Choroid plexus epithelial cell (primary cell): ENCODE data around the gene PLAU.
"Not testable (repeated sequence)": the region's sequence is repeated elsewhere in the genome, so short reads cannot be mapped to it uniquely, and the experiment has no call there.

Experiments
- DNase-seq: peaks from one replicate; pipeline ENCODE4 v3.0.0-alpha.2; 2010; ENCODE audit warnings: low read depth
- H3K4me3 ChIP-seq: 2 replicates; pipeline ENCODE4 v1.5.1; 2011; ENCODE audit warnings: low read depth, mild to moderate bottlenecking, control low read depth, low read length, moderate library complexity
- TF ChIP-seq, protein P1 (sequence below): conservative IDR thresholded peaks from 2 replicates; pipeline ENCODE4 v1.5.1; 2011; ENCODE audit warnings: low read depth, mild to moderate bottlenecking, control low read depth, inconsistent platforms, low read length, moderate library complexity

PLAU gene

DNA sequence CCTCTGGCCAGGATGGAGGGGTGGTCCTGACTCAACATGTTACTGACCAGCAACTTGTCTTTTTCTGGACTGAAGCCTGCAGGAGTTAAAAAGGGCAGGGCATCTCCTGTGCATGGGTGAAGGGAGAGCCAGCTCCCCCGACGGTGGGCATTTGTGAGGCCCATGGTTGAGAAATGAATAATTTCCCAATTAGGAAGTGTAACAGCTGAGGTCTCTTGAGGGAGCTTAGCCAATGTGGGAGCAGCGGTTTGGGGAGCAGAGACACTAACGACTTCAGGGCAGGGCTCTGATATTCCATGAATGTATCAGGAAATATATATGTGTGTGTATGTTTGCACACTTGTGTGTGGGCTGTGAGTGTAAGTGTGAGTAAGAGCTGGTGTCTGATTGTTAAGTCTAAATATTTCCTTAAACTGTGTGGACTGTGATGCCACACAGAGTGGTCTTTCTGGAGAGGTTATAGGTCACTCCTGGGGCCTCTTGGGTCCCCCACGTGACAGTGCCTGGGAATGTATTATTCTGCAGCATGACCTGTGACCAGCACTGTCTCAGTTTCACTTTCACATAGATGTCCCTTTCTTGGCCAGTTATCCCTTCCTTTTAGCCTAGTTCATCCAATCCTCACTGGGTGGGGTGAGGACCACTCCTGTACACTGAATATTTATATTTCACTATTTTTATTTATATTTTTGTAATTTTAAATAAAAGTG lies 6.0 kb downstream of the PLAU start:
- no peak for DNase-seq
- TF ChIP-seq, protein P1, sequence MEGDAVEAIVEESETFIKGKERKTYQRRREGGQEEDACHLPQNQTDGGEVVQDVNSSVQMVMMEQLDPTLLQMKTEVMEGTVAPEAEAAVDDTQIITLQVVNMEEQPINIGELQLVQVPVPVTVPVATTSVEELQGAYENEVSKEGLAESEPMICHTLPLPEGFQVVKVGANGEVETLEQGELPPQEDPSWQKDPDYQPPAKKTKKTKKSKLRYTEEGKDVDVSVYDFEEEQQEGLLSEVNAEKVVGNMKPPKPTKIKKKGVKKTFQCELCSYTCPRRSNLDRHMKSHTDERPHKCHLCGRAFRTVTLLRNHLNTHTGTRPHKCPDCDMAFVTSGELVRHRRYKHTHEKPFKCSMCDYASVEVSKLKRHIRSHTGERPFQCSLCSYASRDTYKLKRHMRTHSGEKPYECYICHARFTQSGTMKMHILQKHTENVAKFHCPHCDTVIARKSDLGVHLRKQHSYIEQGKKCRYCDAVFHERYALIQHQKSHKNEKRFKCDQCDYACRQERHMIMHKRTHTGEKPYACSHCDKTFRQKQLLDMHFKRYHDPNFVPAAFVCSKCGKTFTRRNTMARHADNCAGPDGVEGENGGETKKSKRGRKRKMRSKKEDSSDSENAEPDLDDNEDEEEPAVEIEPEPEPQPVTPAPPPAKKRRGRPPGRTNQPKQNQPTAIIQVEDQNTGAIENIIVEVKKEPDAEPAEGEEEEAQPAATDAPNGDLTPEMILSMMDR = no peak
- no peak overlapping the region for H3K4me3 ChIP-seq

DNA sequence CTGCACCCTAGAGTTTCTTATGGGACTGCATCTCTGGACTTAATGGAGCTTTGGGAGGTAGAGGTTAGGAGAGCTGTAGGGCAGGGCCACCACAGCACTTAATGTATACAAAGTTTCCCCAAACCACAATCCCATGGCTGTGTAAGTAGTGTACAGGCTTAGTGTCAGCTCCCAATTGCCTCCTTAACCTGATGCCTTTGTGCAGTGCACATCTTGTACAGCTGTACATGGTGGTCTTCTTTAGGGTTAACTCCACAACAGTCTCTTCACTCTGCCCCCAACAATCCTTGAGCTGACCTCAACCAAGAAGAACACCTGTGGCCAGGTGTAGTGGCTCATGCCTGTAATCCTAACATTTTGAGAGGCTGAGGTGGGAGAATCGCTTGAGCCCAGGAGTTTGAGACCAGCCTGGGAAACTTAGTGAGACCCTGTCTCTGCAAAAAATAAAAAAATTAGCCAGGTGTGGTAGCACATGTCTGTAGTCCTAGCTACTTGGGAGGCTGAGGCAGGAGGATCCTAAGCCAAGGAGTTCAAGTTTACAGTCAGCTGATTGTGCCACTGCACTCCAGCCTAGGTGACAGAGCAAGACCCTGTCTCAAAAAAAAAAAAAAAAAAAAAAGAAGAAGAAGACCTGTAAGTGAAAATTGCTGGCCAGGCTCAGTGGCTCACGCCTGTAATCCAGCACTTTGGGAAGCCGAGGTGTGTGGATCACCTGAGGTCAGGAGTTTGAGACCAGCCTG lies 6.8 kb downstream of the PLAU start:
- TF ChIP-seq, protein P1 = no peak
- DNase-seq = no peak
- no peak overlapping the region for H3K4me3 ChIP-seq

DNA sequence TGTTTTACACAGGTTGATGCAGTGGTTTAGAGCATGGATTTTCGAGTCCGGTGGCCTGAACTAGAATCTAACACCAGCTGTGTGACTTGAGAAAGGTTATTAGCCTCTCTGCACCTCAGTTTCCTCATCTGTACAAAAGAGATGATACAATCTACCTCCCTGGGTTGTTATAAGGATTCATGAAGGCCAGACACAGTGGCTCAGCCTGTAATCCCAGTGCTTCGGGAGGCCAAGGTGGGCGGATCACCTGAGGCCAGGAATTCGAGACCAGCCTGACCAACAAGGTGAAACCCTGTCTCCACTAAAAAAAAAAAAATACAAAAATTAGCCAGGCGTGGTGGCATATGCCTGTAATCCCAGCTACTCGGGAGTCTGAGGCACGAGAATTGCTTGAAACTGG lies 8.5 kb downstream of the PLAU start:
- not testable (repeated sequence) for DNase-seq, H3K4me3 ChIP-seq

DNA sequence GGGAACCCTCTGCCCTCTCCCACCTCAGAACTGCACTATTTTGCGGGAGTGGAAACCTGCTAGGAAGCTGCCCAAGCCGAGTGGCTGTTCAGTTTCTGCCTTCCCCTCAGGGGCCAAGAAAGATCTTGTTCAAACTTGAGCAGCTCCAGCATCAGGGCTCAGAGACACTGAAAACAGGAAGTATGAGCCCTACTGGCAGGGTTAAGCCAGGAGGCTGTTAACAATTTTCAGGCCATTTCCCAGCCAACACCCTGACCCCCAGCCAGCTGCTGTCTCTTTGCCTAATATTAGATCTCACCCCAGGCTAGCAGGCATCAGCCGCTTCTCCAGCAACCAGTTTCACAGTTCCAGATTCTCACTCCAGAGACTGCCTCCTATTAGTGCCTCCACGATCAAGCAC lies 9.2 kb downstream of the PLAU start:
- DNase-seq = no peak
- TF ChIP-seq, protein P1 = peak; percentile 21
- no peak overlapping the region for H3K4me3 ChIP-seq

DNA sequence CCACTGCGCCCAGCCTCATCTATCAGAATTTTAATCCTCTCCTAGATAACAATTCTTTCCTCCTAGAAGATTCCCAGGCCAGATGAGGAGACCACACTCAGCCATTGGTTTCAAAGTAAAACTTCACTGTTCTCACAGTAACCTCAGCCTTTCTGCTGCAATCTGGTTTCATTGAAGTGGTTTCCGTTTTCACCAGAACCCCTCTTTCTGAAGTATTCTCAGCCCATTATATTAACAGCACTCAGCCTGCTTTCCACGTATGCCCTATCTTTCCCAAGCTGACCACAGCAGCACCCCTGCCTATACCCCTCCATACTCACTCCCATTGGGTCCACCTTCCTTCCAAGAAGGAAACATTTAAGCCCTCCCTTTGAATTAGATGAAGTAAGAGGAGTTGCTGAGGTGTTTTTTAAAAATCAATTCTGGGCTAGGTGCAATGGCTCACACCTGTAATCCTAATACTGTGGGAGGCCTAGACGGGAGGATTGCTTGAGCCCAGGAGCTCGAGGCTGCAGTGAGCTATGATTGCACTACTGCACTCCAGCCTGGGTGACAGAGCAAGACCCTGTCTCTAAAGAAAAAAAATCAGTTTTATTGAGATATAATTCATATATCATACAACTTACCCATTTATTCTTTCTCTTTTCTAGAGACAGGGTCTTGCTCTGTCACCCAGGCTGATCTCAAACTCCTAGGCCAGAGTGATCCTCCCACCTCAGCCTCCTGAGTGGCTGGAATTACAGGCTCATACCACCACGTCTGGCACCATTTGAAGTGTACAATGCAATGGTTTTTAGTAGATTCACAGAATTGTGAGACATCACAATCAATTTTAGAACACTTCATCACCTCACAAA lies 11.3 kb downstream of the PLAU start:
- TF ChIP-seq, protein P1 = no peak
- DNase-seq = no peak
- no peak overlapping the region for H3K4me3 ChIP-seq

DNA sequence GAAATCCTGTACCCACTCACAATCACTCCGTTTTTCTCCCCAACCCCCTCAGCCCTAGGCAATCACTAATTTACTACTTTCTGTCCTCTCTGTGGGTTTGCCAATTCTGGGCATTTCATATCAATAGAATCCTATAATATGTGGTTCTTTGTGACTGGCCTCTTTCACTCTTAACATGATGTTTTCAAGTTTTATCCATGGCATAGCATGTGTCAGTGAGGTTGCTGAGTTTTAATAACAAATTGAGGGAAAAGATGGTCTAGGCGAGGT lies 11.9 kb downstream of the PLAU start:
- TF ChIP-seq, protein P1 = no peak
- no peak for DNase-seq
- no peak overlapping the region for H3K4me3 ChIP-seq

DNA sequence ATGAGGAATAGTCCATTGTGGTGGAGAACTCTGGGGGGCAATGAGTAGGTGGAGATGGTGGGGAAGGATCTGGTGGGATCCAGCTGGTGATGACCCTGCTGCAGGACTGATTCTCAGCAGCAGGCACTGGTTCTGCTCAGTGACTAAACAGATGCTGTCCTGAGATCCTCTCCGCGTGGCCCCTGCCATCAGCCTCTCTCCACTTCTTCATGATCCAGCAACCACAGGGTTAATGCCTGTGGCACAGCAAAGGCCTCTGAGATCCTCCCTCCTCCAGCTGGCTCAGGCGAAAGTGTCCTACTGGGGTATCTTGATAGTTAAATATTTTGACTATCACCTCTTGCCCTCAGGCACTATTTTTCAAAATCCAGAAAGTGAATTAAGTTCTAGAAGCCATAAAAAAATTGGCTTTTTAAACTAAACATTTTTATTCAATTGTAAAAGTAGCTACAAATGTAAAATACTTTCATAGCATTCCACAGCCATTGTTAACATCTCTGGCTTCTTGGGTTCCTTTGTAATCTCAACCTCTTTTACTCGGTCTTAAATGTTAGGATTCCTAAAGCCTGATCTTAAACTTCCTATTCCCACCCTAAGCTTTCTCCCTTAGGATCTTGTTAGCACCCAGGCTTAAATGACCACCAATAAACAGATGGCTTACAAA lies 13.1 kb downstream of the PLAU start:
- TF ChIP-seq, protein P1 = no peak
- H3K4me3 ChIP-seq = no peak overlapping the region
- DNase-seq = no peak
